SJSA1 (cell line): ENCODE data around the gene SPOCK1. TPM values are rescaled to one million over a fixed set of nuclear protein-coding genes. Genes with fewer than 3 reads are reported as not detected.

Experiments used
- DNase-seq, 2 experiments: peaks; one replicate each; pipeline ENCODE4 v3.0.0-alpha.2; 2015 to 2020; ENCODE audit warnings: low spot score in 2 of 2, low read depth in 1 of 2
- H3K27ac ChIP-seq: fragments of 250-450 bp; sonication (Bioruptor Pico); 2 replicates; pipeline ENCODE4 v1.5.1; 2020; ENCODE audit warnings: mild to moderate bottlenecking, moderate library complexity
- H3K27me3 ChIP-seq: fragments of 250-450 bp; sonication (Bioruptor Pico); replicated peaks from 2 replicates; pipeline ENCODE4 v1.5.1; 2020; ENCODE audit warnings: mild to moderate bottlenecking, moderate library complexity
- H3K36me3 ChIP-seq: fragments of 250-450 bp; sonication (Bioruptor Pico); 2 replicates; pipeline ENCODE4 v1.5.1; 2020; ENCODE audit warnings: mild to moderate bottlenecking
- H3K4me1 ChIP-seq: fragments of 250-450 bp; sonication (Bioruptor Pico); replicated peaks from 2 replicates; pipeline ENCODE4 v1.6.1; 2021; ENCODE audit warnings: mild to moderate bottlenecking
- H3K4me3 ChIP-seq: fragments of 250-450 bp; sonication (Bioruptor Pico); 2 replicates; pipeline ENCODE4 v1.5.1; 2020; ENCODE audit warnings: mild to moderate bottlenecking
- H3K9me3 ChIP-seq: fragments of 250-450 bp; sonication (Bioruptor Pico); replicated peaks from 2 replicates; pipeline ENCODE4 v1.5.1; 2020; ENCODE audit warnings: mild to moderate bottlenecking
- total RNA-seq: library from RNA; depleted of rRNA; stranded (reverse); fragments of >200 nt; shearing (Covaris generic); gene quantifications from 2 replicates; pipeline ENCODE4 v1.2.3, GENCODE V29; 2014

SPOCK1 gene
- total RNA-seq, 1 experiment from 2014 or later = 0.95 TPM

DNA sequence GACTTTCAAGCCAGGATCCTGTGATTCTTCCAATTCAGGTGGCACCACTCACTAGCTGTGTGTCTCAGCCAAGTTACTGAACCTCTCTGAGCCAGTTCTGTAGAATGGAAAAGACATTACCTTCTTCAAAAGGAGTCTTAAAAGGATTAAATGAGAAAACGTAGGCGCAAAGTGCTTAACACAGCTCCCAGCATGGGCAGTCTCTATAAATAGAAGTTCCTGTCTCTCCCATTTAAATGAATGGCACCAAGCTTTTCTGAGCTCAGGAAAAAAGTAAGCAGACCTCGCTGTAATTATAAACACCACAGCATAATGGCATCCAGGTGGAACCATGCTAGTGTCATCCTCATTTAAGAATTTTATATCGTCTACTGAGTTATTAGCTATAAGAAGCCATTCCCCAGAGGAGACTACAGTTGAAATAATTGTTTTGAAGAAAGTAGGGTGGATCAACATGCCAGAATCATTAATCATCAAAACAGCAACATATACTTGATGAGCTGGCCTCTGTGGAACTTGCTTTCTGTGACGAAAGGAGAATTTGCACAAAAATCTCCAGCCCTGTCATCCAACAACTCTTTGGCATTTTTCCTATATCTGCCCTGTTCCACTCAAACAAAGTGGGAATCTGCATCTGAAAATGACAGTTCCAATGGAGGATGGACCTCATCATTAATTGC lies 188.9 kb downstream of the SPOCK1 start:
- peaks cover 51% of the 10 kb centered on the region for H3K4me1 ChIP-seq
- H3K27ac ChIP-seq = peak overlapping the region; percentile 98
- no peaks in the 10 kb centered on the region for H3K27me3 ChIP-seq
- no peak overlapping the region for H3K4me3 ChIP-seq
- no peaks in the 10 kb centered on the region for H3K9me3 ChIP-seq
- peak; percentile 84 to 97 for DNase-seq
- H3K36me3 ChIP-seq = no peaks in the 10 kb centered on the region

DNA sequence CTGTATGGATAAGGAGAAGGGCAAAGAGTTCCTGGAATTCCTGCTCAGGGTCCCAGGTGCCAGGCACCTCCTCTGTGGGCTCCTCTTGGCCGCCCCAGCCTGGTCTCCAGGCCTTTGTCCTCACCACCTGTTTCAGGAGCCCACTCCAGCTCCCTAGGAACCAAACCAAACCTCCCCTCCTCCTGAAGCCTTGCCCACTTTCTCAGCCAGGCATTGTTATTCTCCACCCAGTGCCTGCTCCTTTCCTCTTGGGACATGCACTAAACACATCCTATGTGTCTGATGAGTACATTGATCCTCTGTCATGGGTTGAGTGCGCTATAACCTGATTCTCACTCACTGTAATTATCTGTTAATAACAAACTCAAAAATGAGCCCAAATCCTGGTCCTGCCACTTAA lies 189.8 kb downstream of the SPOCK1 start:
- Histone ChIP-seq H3K4me1 (peaks cover 51% of the 10 kb centered on the region), H3K27ac (peak overlapping the region; percentile 98), H3K27me3 (no peaks in the 10 kb centered on the region), H3K4me3 (no peak overlapping the region), H3K36me3 (no peaks in the 10 kb centered on the region), H3K9me3 (no peaks in the 10 kb centered on the region)
- no peak for DNase-seq

DNA sequence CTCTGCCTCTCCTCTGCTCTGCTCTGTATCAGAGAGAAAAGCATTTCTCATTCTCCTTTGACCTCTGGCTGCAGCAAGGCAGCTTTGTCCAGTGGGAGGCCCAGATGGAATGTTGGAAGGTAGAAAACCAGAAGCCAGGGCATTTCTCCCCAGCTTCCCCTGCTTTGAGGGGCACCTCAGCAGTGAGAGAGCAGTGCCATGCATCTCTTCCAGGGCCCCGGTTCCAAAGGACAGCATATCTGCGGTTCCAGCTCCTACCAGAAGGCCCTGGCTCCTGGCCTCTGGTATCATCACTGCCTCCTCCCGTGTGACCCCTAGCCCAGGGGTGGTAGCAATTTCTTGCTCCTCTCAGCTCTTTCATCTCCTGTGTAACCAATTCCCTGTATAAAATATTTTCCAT lies 190.8 kb downstream of the SPOCK1 start:
- no peak overlapping the region for H3K4me3 ChIP-seq
- no peak overlapping the region for H3K27ac ChIP-seq
- no peak for DNase-seq
- peaks cover 51% of the 10 kb centered on the region for H3K4me1 ChIP-seq
- H3K27me3 ChIP-seq = no peaks in the 10 kb centered on the region
- H3K9me3 ChIP-seq = no peaks in the 10 kb centered on the region
- no peaks in the 10 kb centered on the region for H3K36me3 ChIP-seq

DNA sequence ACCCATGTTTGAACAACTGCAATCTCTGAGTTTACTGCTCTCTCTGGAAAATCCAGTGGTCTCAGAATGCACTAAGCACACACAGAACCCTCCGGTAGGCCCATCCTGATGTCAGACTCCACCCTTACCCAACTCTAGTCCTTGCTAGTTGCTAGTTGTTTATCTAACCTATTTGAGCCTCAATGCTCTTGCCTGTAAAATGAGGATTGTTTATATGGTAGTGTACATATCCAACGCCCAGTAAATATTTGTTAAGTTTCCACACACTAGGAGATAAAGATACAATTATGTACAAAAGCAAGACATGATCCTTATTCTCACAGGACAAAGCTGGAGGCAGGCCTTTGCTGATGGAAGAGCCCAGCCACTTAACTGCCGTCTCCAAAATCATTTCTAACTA lies 192.2 kb downstream of the SPOCK1 start:
- Histone ChIP-seq H3K27ac (no peak overlapping the region), H3K4me1 (peaks cover 51% of the 10 kb centered on the region), H3K4me3 (no peak overlapping the region), H3K27me3 (no peaks in the 10 kb centered on the region), H3K9me3 (no peaks in the 10 kb centered on the region), H3K36me3 (no peaks in the 10 kb centered on the region)
- no peak for DNase-seq

DNA sequence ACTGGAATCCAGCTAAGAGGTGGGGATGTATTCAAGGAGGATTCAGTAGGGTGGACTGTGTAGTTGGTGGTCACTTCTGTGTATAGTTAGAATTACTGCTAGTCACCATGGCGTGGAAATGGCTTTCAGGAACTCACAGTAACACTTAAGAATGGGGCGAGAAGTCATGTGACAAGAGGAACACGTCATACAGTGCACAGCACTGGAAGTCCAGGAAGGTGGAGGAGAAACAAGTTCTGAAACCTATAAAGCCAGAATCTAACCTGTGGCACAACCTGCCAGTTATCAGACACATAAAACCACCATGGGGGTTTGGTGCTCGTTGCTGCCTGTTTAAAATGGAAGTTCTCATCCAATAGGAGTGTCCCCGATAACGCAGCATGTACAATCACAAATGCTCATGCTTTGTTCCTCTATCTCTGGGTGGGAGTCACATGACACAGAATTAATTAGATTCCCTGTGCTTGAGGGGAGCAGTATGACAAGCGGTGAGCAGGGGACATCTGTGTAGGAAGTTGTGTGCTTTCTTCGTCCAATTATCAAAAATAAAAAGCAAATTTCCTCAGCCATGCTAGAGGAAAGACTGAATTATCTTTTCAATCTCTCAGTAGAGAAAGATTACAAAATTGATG lies 193.0 kb downstream of the SPOCK1 start:
- Histone ChIP-seq H3K4me1 (peaks cover 49% of the 10 kb centered on the region), H3K27ac (no peak overlapping the region), H3K9me3 (no peaks in the 10 kb centered on the region), H3K4me3 (no peak overlapping the region), H3K27me3 (no peaks in the 10 kb centered on the region), H3K36me3 (no peaks in the 10 kb centered on the region)
- no peak for DNase-seq

DNA sequence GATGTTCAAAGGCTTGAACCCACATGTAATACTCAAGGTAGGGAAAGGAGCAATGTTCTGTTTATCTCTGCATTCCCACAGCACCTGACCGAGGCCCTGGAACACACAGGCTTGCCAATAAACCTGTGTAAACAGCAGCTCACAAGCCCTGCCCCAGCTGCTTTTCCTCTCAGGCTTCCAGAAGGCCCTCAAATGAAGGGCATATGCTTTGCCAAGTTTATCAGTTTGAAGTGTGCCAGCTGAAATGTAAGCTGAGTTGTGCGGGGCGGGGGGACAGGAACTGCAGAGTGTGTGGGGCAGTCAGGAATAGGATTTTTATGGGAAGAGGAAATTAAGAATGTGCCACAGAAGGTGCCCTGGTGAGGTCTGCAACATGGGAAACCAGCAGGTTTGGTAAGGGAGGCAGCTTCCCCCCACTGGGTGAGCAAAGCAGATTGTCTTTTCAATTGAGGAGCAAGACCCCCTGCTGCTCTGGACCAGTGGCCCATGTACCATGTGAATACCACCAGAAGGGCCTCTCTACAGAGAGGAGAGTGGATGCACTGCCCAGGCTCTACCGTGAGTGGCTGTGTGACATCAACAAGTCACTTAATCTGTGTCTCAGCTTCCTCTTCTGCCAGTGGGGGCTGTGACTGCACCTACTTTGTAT lies 194.8 kb downstream of the SPOCK1 start:
- Histone ChIP-seq H3K36me3 (no peaks in the 10 kb centered on the region), H3K4me1 (peaks cover 43% of the 10 kb centered on the region), H3K9me3 (no peaks in the 10 kb centered on the region), H3K27ac (no peak overlapping the region), H3K27me3 (no peaks in the 10 kb centered on the region), H3K4me3 (no peak overlapping the region)
- DNase-seq = no peak

DNA sequence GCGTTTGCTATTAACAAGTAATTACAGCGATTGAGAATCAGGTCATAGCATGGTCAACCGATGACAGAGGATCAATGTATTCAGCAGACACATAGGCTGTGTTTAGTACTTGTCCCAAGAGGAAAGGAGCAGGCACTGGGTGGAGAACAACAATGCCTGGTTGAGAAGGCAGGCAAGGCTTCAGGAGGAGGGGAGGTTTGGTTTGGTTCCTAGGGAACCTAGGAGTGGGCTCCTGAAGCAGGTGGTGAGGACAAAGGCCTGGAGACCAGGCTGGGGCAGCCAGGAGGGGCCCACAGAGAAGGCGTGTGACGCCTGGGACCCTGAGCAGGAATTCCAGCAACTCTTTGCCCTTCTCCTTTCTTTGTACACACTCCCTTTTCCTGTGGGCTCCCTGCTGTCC lies 195.6 kb downstream of the SPOCK1 start:
- no peak for DNase-seq
- Histone ChIP-seq H3K27ac (no peak overlapping the region), H3K27me3 (no peaks in the 10 kb centered on the region), H3K9me3 (no peaks in the 10 kb centered on the region), H3K4me3 (no peak overlapping the region), H3K36me3 (no peaks in the 10 kb centered on the region), H3K4me1 (peaks cover 34% of the 10 kb centered on the region)

DNA sequence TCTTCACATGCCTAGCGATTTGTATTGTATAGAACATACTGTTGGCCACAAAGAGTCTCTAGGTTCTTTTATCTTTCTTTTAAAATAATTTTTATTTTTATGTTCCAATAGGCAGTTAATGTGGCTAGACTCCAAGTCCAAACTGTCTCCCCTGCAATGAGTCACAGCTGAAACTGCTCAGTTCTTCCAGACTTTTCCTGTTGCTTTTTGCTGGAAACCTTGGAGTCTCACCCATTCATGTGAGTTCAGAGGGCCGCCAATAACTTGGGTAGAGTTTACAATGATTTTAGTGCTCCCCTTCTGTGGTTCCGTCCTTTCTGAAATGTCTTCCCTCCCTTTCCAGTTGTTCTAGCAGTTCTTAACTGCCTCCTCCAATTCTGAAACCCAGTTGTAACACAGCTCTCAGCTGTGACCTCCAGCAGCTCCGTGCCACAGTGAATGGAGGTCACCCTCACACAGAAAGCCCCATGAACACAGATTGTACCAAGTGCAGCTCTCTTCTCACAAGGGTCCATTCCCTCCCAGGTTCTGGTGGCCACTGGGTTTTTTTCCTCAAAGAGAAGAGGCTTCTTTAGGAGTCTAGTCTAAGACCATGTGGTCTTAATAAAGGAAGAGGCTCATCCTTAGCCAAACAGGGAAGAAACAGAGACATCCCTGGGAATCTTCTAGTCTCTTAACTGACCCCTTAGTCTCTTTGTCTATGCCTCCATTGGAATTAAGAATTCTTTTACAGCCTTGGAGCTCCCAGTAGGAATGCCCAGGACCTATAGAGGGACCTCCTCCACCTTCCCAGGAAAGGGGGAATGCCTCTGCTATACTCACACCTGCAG lies 198.5 kb downstream of the SPOCK1 start:
- no peak overlapping the region for H3K4me3 ChIP-seq

DNA sequence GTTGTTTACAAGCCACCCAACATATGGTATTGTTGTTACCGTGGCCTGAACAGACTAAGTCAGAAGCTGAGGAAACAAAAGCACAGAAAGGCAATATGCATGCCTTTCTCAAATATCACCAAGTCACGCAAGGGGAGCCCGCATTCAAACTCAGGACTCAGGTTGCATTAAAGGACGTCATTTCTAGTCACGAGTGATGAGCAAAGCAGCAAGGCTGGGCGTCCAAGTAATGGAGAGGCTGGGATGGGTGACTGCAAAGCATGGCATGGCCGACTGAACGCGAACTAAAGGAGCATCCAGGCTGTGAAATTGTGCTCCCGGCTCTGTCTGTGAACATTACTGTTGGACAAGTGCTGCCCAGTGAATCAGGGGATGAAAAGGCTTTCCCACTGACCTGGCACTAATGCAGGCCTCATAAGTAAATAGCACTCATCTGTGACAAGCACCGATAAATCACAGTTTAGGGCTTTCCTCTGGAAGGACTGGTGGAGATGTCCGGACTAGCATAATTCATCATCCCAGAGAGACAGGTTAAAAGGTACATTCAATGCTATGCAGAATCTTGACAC lies 202.8 kb downstream of the SPOCK1 start:
- DNase-seq = no peak
- H3K4me3 ChIP-seq = no peak overlapping the region
- no peak overlapping the region for H3K27ac ChIP-seq
- H3K4me1 ChIP-seq = peaks cover 12% of the 10 kb centered on the region
- no peaks in the 10 kb centered on the region for H3K36me3 ChIP-seq
- no peaks in the 10 kb centered on the region for H3K27me3 ChIP-seq
- no peaks in the 10 kb centered on the region for H3K9me3 ChIP-seq

More for the DNA sequence above, 198.5 kb downstream of the SPOCK1 start:
- Histone ChIP-seq H3K36me3 (no peaks in the 10 kb centered on the region), H3K4me1 (peaks cover 12% of the 10 kb centered on the region), H3K27ac (peak overlapping the region; percentile 9), H3K27me3 (no peaks in the 10 kb centered on the region), H3K9me3 (no peaks in the 10 kb centered on the region)
- peak; percentile 44 to 45 for DNase-seq

DNA sequence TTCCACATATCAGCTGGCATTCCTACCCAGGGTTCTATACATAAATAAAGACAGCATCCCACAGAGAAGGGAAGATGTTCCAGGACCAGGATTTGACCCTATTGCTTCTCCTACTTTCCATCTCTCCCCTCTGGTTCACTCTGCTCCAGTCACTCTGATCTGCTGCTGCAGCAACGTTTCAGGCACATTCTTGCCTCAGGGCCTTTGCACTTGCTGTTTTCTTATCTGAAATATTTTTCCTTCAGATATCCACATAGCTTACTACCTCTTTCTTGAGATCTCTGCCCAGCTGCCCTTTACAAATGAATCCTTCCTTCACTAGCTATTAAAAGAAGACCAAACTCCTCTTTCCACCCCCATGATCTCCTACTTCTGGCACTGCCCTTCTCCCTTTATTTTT lies 204.5 kb downstream of the SPOCK1 start:
- Histone ChIP-seq H3K9me3 (no peaks in the 10 kb centered on the region), H3K27me3 (no peaks in the 10 kb centered on the region), H3K27ac (no peak overlapping the region), H3K36me3 (no peaks in the 10 kb centered on the region), H3K4me1 (no peaks in the 10 kb centered on the region), H3K4me3 (no peak overlapping the region)
- DNase-seq = no peak

DNA sequence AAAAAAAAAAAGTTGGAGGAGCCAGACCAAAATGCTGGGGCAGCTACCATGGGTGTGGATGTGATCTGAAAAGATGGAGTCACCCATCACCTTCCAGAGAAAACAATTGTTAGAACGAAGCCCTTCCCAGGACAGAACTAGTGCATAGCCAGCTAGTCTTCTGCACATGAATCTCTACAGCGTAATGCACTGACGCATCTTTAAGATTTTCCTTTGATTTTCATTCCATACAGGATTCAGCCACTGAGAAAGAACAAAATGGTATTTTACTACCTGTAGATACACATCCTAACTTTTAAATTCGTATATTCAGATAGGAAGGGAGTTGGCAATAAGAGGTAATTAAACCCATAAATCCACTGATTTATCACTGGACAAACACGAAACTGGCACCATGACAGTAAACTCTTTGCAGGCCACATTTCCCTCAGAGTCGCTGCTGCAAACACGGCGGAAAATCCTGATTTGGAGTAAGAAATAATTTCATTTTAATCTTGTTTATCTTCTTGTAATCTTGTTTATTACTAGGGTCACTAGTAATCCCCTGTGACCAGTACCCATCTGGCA lies 206.6 kb downstream of the SPOCK1 start:
- peak in 1 of 2 experiments; percentile 5 for DNase-seq
- no peaks in the 10 kb centered on the region for H3K9me3 ChIP-seq
- no peak overlapping the region for H3K4me3 ChIP-seq
- H3K36me3 ChIP-seq = no peaks in the 10 kb centered on the region
- H3K4me1 ChIP-seq = no peaks in the 10 kb centered on the region
- H3K27ac ChIP-seq = no peak overlapping the region
- peaks cover 11% of the 10 kb centered on the region for H3K27me3 ChIP-seq

DNA sequence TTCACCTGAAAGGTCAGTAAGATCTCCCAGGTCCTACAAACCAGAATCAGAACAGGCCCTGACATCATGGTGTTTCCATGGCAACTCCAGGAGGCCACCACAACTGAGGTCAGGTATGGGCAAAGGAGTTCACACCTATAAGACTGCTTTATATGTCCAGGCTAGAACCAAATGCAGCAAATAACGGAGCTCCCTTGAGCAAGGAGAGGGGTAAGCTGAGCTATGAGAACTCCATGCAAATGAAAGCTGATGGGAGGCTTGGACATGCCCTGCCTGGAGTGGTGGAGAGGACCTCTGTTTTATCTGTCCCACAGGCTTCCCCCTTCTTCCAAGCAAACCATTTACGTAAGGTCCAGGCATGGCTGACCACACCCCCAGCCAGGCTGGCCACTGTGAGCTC lies 207.7 kb downstream of the SPOCK1 start:
- Histone ChIP-seq H3K27me3 (peaks cover 11% of the 10 kb centered on the region), H3K36me3 (no peaks in the 10 kb centered on the region), H3K27ac (no peak overlapping the region), H3K4me3 (no peak overlapping the region), H3K4me1 (no peaks in the 10 kb centered on the region), H3K9me3 (no peaks in the 10 kb centered on the region)
- DNase-seq = no peak

DNA sequence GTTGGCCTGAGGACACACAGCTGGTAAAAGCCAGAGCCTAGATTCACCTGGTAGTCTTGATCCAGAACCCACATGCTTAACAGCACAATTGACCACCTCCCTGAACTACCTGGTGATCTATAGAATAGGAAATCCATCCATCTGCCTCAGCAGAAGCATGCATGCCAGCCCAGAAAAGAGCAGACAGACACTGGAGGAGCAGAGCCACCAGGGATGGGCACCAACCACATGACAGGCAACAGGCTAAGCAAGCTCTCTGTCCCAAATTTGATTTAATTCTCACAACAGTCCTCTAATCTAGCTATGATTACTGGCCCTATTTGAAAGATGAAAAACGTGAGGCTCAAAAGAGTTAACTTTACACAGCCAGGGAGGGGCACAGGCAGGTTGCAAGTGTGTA lies 208.1 kb downstream of the SPOCK1 start:
- Histone ChIP-seq H3K36me3 (no peaks in the 10 kb centered on the region), H3K4me1 (no peaks in the 10 kb centered on the region), H3K4me3 (no peak overlapping the region), H3K27me3 (peaks cover 11% of the 10 kb centered on the region), H3K27ac (no peak overlapping the region), H3K9me3 (no peaks in the 10 kb centered on the region)
- DNase-seq = no peak
